ENCODE results near the gene USP10.

Gene USP10

GRCh38 chr16:84716740-84717139 is 16.9 kb downstream of the USP10 start:
- TF ChIP-seq ZNF266 (tag by site-specific recombination; IDR thresholded peaks at IDR 0.05; ENCODE audit: low read depth) (no peak), ZNF677 (tag by site-specific recombination; IDR thresholded peaks at IDR 0.05) (no peak), ZNF140 (tag by site-specific recombination; IDR thresholded peaks at IDR 0.05) (no peak), ZNF211 (tag by site-specific recombination; IDR thresholded peaks at IDR 0.05; ENCODE audit: low read depth) (no peak), ZNF530 (tag by site-specific recombination; IDR thresholded peaks at IDR 0.05; ENCODE audit: low read depth) (no peak), MZF1 (tag by site-specific recombination; IDR thresholded peaks at IDR 0.05; ENCODE audit: borderline replicate concordance) (no peak), ZNF558 (tag by site-specific recombination; IDR thresholded peaks at IDR 0.05) (no peak)
- CTCF ChIA-PET = interaction anchor here (0.7 to 5.9 kb wide), 3 partner anchors 9 to 94 kb away, joined by 4 to 47 read pairs (median 8); no protein-coding TSS in a partner anchor
- POLR2A ChIA-PET = no interaction called here
- H3K9me3 ChIP-seq (ENCODE audit: control insufficient read depth, insufficient read depth, low read depth, low read length) = no peaks in the 10 kb centered on the region
- H3K27ac ChIP-seq (ENCODE audit: extremely low read depth, low read depth, low read length) = no peak overlapping the region
- H3K36me3 ChIP-seq (ENCODE audit: control insufficient read depth in 2 of 2, insufficient read depth in 1 of 2, low read length in 2 of 2) = peaks cover 5 to 22% of the 10 kb centered on the region in 2 experiments; a peak in 2 of 3 replicates
- H3K4me3 ChIP-seq (ENCODE audit: low read depth, low read length) = no peak overlapping the region
- peaks cover 22% of the 10 kb centered on the region for H3K4me1 ChIP-seq (ENCODE audit: control insufficient read depth, insufficient read depth, low read length)

- Histone ChIP-seq H3K9me3 (ENCODE audit: control insufficient read depth, insufficient read depth, low read depth, low read length) (no peaks in the 10 kb centered on the region), H3K4me3 (ENCODE audit: low read depth, low read length) (no peak overlapping the region), H3K4me1 (ENCODE audit: control insufficient read depth, insufficient read depth, low read length) (peaks cover 23% of the 10 kb centered on the region), H3K36me3 (ENCODE audit: control insufficient read depth in 2 of 2, insufficient read depth in 1 of 2, low read length in 2 of 2) (peaks cover 5 to 18% of the 10 kb centered on the region in 2 experiments; a peak in 2 of 3 replicates), H3K27ac (ENCODE audit: extremely low read depth, low read depth, low read length) (no peak overlapping the region)
- CTCF ChIA-PET = interaction anchor here (0.7 to 5.9 kb wide), 3 partner anchors 8 to 95 kb away, joined by 4 to 47 read pairs (median 8); no protein-coding TSS in a partner anchor
- TF ChIP-seq OSR2 (tag by site-specific recombination; IDR thresholded peaks at IDR 0.05) = no peak
- TF ChIP-seq ZNF169 (tag by site-specific recombination; IDR thresholded peaks at IDR 0.05) = no peak
- TF ChIP-seq HOXC10 (CRISPR knock-in tag; IDR thresholded peaks at IDR 0.05) = no peak
- no peak for TF ChIP-seq ZFP69B (tag by site-specific recombination; IDR thresholded peaks at IDR 0.05)
- no peak for TF ChIP-seq ZNF266 (tag by site-specific recombination; IDR thresholded peaks at IDR 0.05; ENCODE audit: low read depth)
- no peak for TF ChIP-seq ZNF677 (tag by site-specific recombination; IDR thresholded peaks at IDR 0.05)
- no peak for TF ChIP-seq REST (tag by site-specific recombination; IDR thresholded peaks at IDR 0.05)
- no peak for TF ChIP-seq ZNF292 (tag by site-specific recombination; IDR thresholded peaks at IDR 0.05; ENCODE audit: borderline replicate concordance, low read depth)
- no peak for TF ChIP-seq ZNF394 (tag by site-specific recombination; IDR thresholded peaks at IDR 0.05; ENCODE audit: borderline replicate concordance)
- TF ChIP-seq ZNF639 (tag by site-specific recombination; IDR thresholded peaks at IDR 0.05) = no peak
- no peak for TF ChIP-seq ZNF335 (tag by site-specific recombination; conservative IDR thresholded peaks at IDR 0.05)
- TF ChIP-seq ZNF223 (tag by site-specific recombination; IDR thresholded peaks at IDR 0.05) = no peak
- no peak for TF ChIP-seq ZNF341 (tag by site-specific recombination; IDR thresholded peaks at IDR 0.05; ENCODE audit: low read depth)
- no peak for TF ChIP-seq ZBTB11 (tag by site-specific recombination; conservative IDR thresholded peaks at IDR 0.05; ENCODE audit: low read depth)
- TF ChIP-seq ZNF362 (tag by site-specific recombination; IDR thresholded peaks at IDR 0.05) = no peak
- no peak for TF ChIP-seq ZSCAN18 (tag by site-specific recombination; IDR thresholded peaks at IDR 0.05)
- no peak for TF ChIP-seq ZNF521 (tag by site-specific recombination; IDR thresholded peaks at IDR 0.05)
- POLR2A ChIA-PET = interaction anchor here (0.5 kb wide), 1 partner anchor 14 kb away, joined by 7 read pairs; no protein-coding TSS in a partner anchor
Observed at GRCh38 chr16:84717484-84717883, 17.7 kb downstream of the USP10 start.

Measured in HEK293 (cell line).